Measurements from ENCODE around the gene ADGRG6.
"Not testable (repeated sequence)": the region's sequence is repeated elsewhere in the genome, so short reads cannot be mapped to it uniquely, and the experiment has no call there.

ADGRG6 gene

GRCh38 chr6:142416179-142416578, 114.4 kb downstream of the ADGRG6 start:
- DNase-seq: no peak

DNA sequence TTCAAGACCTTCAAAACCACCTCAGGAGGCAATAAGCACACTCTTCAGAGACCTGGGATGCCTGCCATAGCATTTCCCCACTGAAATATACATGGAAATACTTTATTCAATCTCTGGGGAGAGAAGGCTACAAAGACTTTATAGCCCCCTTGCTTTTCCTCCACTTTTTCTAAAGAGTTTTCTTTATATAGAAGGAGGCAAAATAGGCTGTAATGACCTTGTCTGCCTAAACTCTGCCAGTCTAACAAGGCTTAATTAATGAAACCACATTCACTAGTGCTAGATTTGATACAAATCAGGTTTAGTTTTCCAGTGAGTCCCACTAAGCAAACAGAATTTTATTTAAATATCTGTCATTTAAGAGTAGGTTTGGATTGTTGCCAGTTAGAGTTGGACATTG, 114.9 kb downstream of the ADGRG6 start:
- no peak for DNase-seq

DNA sequence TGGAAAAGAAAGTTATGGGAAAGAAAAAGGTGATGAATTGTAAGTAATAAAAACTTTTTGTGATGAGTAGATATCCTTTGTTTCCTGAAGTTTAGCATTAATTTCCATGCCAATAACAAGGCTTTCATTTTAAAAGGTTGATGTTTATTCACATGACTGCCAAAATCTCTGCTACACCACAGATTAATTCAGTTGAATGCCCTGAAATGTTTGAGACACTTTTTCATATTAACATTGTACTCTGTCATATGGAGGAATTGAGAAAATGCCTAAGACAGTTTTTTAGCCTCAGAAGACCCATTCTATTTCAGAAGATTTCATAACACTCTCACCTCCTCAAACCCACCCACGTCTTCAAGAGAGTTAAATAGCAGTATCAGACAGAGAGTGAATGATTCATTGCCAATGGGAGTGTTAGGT, 115.5 kb downstream of the ADGRG6 start:
- no peak for DNase-seq

DNA sequence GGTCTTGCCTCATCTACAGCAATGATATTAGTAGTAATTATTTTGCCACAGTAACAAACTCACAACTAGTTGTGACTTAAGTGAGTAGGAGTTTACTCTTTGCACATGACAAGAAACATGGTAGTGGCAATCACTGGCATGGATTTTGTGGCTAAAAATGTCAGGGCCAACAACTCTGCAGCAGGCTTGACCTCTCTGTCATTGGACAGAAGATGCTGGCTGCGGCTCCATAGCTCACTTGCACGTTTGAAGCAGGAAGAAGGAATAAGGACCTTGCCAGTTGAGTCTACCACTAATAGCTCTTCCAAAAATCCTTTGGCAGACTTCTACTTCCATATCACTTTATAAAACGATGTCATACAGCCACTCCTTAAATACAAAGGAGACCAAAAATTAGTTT, 117.3 kb downstream of the ADGRG6 start:
- DNase-seq: no peak

GRCh38 chr6:142420802-142421201, 119.0 kb downstream of the ADGRG6 start:
- DNase-seq: no peak

DNA sequence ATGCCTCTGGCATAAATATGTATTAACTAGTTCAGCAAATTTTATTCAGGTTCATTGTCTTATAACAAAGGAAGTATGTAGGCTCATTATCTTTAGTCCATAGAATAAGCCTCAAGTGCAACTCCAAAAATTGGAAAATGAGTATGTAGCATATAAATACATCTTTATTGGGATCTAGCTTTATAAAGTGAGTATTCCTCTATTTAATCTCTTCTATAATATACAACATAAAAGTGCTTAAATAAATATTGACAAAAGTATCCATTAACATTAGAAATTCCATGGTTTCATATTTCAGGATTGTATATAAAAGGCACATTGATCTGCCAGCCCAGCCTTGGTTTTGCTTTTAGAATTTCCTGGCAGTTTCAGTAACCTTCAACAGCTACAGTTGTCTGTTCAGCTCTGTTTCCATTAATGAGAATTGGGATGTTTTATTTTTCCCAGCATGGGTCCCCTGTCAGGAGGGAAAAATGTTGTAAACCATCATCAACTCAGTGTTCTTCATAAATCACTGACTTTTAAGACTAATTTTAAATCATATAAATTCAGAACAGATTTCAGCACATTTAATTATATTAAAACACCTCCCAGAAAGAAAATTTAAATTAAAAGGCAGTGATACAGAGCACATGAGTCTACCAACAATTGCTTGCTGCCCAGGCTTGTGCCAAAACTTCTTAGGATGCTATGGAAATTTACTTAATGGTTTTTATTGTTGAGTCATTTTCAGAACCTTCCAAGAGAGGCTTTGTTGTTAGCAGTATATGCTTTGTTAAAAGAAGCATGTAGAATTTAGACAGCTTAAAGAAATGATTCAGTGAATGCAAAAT, 119.7 kb downstream of the ADGRG6 start:
- no peak for DNase-seq

- not testable (repeated sequence) for DNase-seq
These were observed 124.8 kb downstream of the ADGRG6 start for GRCh38 chr6:142426444-142427132.

DNA sequence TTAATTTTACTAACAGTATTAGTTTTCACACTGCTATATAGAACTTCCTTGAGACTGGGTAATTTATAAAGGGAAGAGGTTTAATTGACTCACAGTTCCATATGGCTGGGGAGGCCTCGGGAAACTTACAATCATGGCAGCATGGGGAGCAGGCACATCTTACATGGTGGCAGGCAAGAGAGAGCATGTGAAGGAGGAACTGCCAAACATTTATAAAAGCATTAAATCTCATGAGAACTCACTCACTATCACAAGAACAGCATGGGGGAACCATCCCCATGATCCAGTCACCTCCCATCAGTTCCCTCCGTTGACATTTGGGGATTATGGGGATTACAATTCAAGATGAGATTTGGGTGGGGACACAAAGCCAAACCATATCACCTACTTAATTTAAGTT, 126.7 kb downstream of the ADGRG6 start:
- DNase-seq: not testable (repeated sequence)

GRCh38 chr6:142429195-142429594, 127.4 kb downstream of the ADGRG6 start:
- no peak for DNase-seq

DNA sequence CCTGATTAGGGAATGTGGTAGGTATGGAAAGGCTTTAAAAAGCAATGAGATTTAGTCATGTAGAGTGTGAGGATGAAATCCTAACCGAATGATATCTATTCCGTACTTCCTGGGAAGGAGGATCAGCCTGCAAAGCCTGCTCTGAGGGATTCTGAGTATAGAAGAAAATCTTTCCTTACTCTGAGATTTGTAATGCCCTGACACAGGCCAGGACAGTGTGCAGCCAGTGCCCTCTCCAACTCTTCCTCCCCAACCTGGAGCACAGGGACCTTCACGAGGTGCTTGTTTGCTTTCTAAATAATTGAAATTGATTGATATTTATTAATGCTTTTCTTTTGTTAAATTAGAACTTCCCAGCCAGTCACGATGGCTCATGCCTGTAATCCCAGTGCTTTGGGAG, 131.6 kb downstream of the ADGRG6 start:
- no peak for DNase-seq

GRCh38 chr6:142438898-142439297, 137.1 kb downstream of the ADGRG6 start:
- DNase-seq: no peak

- no peak for DNase-seq
These were observed 138.9 kb downstream of the ADGRG6 start for GRCh38 chr6:142440600-142441293.

GRCh38 chr6:142441716-142442115, 139.9 kb downstream of the ADGRG6 start:
- no peak for DNase-seq

DNA sequence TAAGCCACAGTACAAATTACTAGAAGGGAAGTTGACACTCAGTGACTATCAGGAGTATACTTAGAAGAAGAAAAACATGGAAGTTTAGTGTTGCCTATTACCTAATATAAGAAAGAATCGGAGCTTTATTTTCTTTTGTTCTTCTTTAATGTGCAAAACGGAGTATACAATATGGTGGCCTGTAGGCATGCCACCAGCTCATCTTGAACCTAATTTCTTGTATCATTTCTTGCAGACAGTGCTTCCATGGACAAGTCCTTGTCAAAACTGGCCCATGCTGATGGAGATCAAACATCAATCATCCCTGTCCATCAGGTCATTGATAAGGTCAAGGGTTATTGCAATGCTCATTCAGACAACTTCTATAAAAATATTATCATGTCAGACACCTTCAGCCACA, 141.3 kb downstream of the ADGRG6 start:
- DNase-seq: no peak

DNA sequence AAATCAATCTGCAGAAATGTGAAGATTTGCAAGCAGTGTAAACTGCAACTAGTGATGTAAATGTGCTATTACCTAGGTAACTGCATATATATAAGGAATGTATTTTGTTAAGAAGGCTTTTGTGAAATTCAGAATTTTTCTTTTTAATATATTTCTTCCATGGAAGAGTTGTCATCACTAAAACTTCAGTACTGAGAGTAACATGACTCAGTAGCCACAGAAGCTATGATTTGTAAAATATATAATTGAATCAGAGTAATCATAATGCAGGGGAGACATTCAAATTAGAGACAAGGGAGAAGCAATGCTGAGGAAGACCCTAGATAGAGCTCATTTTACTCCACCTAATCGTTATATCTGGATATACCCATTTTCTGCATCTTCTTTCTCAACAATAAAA, 141.7 kb downstream of the ADGRG6 start:
- no peak for DNase-seq

- no peak for DNase-seq
These were observed 142.6 kb downstream of the ADGRG6 start for GRCh38 chr6:142444376-142444775.

DNA sequence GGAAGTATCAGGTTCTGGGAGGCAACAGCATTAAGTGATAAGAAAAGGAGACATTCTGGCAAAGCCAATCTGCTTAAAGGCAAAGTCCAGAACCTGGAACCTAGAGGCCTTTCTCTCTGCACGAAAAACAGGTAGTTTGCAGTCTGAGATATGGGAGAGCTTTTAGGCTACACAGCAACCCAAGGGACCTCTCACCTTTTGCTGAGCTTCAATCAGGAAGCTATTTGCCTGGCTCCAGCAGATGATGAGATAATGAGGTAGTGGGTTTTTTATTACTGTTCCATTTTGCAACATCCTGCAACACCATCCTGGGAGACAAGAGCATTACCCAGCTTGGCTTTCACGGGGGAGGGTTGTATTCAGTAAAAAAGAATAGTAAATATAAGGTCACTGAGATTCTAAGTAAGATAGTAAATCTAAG, 143.1 kb downstream of the ADGRG6 start:
- peak; percentile 77 for DNase-seq

- no peak for DNase-seq
These were observed 144.4 kb downstream of the ADGRG6 start for GRCh38 chr6:142446168-142446567.

DNA sequence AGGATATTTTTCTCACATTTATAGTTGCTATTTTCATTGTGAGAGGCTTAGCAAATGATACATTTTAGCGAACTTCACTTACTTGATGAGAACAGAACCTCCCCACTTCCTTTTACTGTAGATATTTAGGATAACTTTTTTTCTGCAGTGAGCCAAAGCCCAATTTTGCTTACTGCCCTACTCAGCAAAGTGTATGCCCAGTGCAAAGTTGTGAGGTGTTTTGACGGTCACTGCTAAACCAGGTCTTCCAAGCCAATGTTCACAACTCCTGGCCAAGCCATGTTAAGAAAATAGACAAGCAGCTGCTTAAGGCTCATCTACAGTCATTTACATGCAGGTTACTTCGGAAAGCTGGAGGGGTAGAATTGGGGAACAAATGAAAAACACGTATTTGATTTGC, 144.8 kb downstream of the ADGRG6 start:
- DNase-seq: no peak

DNA sequence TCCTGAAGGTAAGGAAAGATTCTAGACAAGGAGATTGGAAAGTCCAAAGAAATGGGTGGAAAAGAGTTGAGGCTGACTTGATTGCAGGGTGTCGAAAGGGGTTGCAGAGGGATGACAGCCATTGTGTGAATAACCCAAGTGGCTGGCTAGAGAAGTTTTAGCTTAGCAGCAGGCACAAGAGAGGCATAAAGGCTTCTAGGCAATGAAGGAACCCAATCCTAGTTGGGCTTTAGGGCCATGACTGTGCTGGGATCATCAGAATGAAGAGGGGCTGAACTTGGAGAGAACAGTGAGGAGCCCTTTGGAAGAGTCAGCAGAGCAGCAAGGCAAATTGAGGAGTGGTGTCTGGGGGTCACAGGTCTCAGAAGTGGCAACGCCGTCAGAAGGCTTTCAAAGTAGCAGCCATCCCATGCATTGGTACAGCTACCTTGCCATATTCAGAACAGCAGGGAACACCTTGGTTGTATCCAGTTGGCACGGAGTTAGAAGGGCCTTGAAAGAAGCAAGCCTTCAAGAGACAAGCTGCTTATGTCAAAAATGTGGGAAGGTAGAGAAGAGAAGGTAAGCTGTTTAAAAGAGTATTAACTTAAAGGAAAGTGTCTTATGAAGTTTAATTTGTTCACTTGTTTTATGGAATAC, 146.4 kb downstream of the ADGRG6 start:
- no peak for DNase-seq

- DNase-seq: not testable (repeated sequence)
These were observed 149.0 kb downstream of the ADGRG6 start for GRCh38 chr6:142450856-142451255.

DNA sequence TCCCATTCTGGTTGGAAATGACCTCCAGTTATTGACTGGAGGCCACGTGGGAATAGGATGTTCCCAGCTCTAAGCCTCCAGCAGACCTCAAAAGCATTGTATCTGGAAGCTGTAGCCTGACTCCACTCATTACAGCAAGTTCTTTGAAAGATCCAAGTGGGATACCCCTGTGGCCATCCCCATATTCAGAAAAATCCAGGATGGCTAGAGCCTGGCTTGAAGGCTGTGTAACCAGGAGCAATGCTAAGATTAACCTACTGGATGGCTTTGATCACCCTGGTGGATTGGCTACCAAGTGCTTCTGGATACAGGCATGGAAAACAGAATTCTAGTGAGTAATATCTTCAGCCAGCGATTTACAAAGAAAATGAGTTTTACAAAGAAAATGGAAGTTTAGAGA, 151.2 kb downstream of the ADGRG6 start:
- DNase-seq: no peak

GRCh38 chr6:142454196-142454595, 152.4 kb downstream of the ADGRG6 start:
- DNase-seq: not testable (repeated sequence)

All from NCI-H1436 (cell line).